Calu3 (cell line): Measurements from ENCODE around the gene AIF1. TPM values are rescaled to one million over a fixed set of nuclear protein-coding genes. Genes with fewer than 3 reads are reported as not detected.

Experiments
- BruUV-seq: library from RNA; stranded (reverse); fragments of 400-500 nt; replicated peaks from 2 replicates; lab custom pipeline; 2021; lab: Mats Ljungman, UMichigan
- CTCF ChIA-PET: fragments of 300-600 bp; sonication (Branson Sonifier 250); formaldehyde crosslinking; loops from one replicate; lab custom pipeline; 2022; ENCODE audit warnings: antibody characterized with exemption; lab: Charles Lee
- DNase-seq: peaks from one replicate; pipeline ENCODE4 v3.0.0; 2022
- H3K27ac Mint-ChIP-seq: one replicate; pipeline ENCODE4 v1.8.0; 2022; ENCODE audit warnings: mixed read lengths; ENCODE audit not compliant: unreplicated experiment
- H3K27me3 Mint-ChIP-seq: one replicate; pipeline ENCODE4 v1.8.0; 2022; ENCODE audit warnings: mixed read lengths; ENCODE audit not compliant: unreplicated experiment
- H3K36me3 Mint-ChIP-seq: one replicate; pipeline ENCODE4 v1.8.0; 2022; ENCODE audit warnings: mild to moderate bottlenecking, moderate library complexity, mixed read lengths; ENCODE audit not compliant: insufficient read depth, unreplicated experiment
- H3K4me1 Mint-ChIP-seq: one replicate; pipeline ENCODE4 v1.8.0; 2022; ENCODE audit warnings: mild to moderate bottlenecking, low read depth, mixed read lengths; ENCODE audit not compliant: unreplicated experiment
- H3K4me3 Mint-ChIP-seq: one replicate; pipeline ENCODE4 v1.8.0; 2022; ENCODE audit warnings: mild to moderate bottlenecking, low read depth, moderate library complexity, mixed read lengths; ENCODE audit not compliant: unreplicated experiment
- H3K9me3 Mint-ChIP-seq: one replicate; pipeline ENCODE4 v1.8.0; 2022; ENCODE audit warnings: low read depth, mixed read lengths; ENCODE audit not compliant: unreplicated experiment
- CTCF ChIP-seq: fragments of 200-600 bp; IDR thresholded peaks from one replicate; pipeline ENCODE4 v1.8.0; 2022; ENCODE audit warnings: antibody characterized with exemption; ENCODE audit not compliant: unreplicated experiment
- intact Hi-C: fragments of 100-400 bp; cut with micrococcal nuclease; formaldehyde crosslinking; loops from one replicate; pipeline ENCODE4 v1.10.0; 2022; ENCODE audit not compliant: unreplicated experiment
- total RNA-seq: library from RNA; stranded (reverse); gene quantifications from 2 replicates; pipeline ENCODE4 v1.2.3, GENCODE V29; 2022

AIF1 gene
- total RNA-seq, 1 experiment from 2014 or later: not detected

GRCh38 chr6:31633447-31633846 is 18.4 kb downstream of the AIF1 start:
- H3K36me3 Mint-ChIP-seq: peaks cover 100% of the 10 kb centered on the region
- no peak overlapping the region for H3K4me3 Mint-ChIP-seq
- CTCF ChIA-PET: no interaction called here
- no peaks in the 10 kb centered on the region for H3K9me3 Mint-ChIP-seq
- BruUV-seq: no TSS peak
- H3K27ac Mint-ChIP-seq: peak overlapping the region; percentile 45
- no peak for TF ChIP-seq CTCF
- no peak for DNase-seq
- no peaks in the 10 kb centered on the region for H3K27me3 Mint-ChIP-seq
- intact Hi-C loops: no loop called here
- no peaks in the 10 kb centered on the region for H3K4me1 Mint-ChIP-seq

GRCh38 chr6:31634131-31634530 is 19.1 kb downstream of the AIF1 start:
- Mint-ChIP-seq H3K27ac (no peak overlapping the region), H3K9me3 (no peaks in the 10 kb centered on the region), H3K36me3 (peaks cover 100% of the 10 kb centered on the region), H3K27me3 (no peaks in the 10 kb centered on the region), H3K4me1 (no peaks in the 10 kb centered on the region), H3K4me3 (no peak overlapping the region)
- BruUV-seq: no TSS peak
- CTCF ChIA-PET: interaction anchor here (0.5 to 0.6 kb wide), 2 partner anchors 14 to 20 kb away, joined by 5 to 6 read pairs; no protein-coding TSS in a partner anchor
- intact Hi-C loops: no loop called here
- TF ChIP-seq CTCF: no peak
- DNase-seq: no peak

- no peak for DNase-seq
These were observed 20.0 kb downstream of the AIF1 start for GRCh38 chr6:31634969-31635575.

More at GRCh38 chr6:31634969-31635575, 20.0 kb downstream of the AIF1 start:
- no TSS peak for BruUV-seq
- TF ChIP-seq CTCF: no peak
- peaks cover 100% of the 10 kb centered on the region for H3K36me3 Mint-ChIP-seq
- no peaks in the 10 kb centered on the region for H3K4me1 Mint-ChIP-seq
- CTCF ChIA-PET: no interaction called here
- no peak overlapping the region for H3K27ac Mint-ChIP-seq
- no peaks in the 10 kb centered on the region for H3K9me3 Mint-ChIP-seq
- intact Hi-C loops: no loop called here
- H3K27me3 Mint-ChIP-seq: no peaks in the 10 kb centered on the region
- H3K4me3 Mint-ChIP-seq: no peak overlapping the region
